Measurements from ENCODE around the gene MPL.
"Not testable (repeated sequence)": the region's sequence is repeated elsewhere in the genome, so short reads cannot be mapped to it uniquely, and the experiment has no call there.

The MPL gene

DNA sequence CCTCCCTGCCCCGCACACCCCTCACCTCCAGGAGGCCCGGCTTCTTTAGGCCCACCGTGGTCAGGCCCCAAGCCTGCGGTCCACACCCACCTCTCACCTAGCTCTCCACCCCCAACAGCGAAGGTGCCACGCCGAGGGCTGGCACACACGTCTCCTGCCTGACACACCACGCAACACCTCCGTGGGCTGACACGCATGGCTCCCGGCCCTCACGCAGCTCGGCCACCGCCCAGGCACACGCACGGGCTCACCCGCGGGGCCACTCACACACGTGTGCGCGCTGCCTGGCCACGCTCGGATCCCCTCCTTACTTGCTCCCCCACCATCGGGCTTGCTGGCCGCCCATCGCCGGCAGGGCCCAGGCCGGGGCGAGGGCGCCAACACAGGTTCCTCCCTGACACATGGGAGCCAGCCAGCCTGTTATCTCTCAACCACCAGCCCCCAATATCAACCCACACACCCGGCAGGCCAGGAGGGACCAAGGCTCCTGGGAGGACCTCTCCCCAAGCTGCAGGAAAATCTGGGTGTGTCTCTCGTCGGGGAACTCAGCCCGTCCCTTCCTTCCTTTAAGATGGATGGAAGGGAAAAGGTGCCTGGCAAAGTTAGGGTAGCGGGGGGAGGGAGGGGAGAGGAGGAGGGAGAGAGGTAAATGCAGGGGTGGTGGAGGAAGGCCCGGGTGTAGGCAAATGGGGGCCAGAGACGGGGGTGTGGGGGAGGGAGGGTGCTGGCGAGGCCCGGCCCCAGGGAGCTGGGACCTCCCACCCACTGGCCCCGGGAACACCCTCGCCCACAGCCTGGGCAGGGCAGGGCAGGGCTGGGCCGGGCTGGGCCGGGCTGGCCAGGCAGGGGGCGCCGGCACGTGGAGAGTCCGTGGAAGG is 29.6 kb downstream of the MPL start:
- in situ Hi-C loops (cut with HindIII; ENCODE audit: low pct_ligation_motif_present, low sequenced_read_pairs), result no loop called here
- H3K36me3 ChIP-seq (replicated peaks), result peaks cover 24% of the 10 kb centered on the region
- no peak for DNase-seq

DNA sequence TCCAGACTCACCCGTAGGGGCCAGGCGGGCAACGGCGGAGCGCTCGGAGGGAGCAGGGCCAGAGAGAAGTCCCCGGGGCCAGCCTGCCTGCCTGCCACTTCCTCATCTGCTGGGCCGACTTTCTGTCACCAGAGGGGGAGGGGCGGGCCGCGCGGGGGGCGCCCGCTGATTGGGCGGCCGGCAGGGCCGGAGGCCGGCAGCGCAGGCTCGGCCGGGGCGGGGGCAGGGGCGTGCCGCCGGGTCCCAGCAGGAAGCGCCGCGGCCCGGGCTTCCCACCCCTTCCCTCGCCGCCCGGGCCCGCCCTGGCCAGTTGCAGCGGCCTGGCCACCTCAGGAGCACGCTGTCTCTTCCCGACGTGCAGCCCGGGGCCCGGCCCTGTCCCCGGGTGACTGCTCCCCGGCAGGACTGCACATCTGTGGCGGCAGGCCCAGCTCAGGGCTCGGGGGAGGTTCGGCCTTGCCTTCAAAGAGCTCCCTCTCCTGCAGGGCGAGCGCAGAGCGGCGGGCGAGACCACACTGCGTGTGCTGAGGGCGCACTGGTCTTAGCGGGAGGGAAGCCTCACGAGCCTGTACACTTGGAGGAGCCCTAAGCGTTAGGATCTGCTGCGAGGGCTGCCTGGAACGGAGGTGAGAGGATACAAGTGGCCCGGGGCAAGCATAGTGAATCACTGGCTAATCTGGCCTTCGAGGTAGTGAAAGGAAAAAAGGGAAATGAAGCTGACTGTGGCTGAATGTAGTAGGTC is 30.5 kb downstream of the MPL start, which contains the start of gene ELOVL1:
Gene ELOVL1 (minus strand): TSS at position 108 of the 742 bp plus-strand sequence. CDS start 2,402 bp downstream, outside the sequence.
- H3K4me3 ChIP-seq (ENCODE audit: low read depth, low read length), result peak within 1 kb of the TSS; percentile 82
- peak within 1 kb of the TSS; percentile 76 for H3K27ac ChIP-seq
- DNase-seq, result peak; percentile 74
- no peaks in the 10 kb centered on the region for H3K27me3 ChIP-seq (replicated peaks)
- peaks cover 19% of the 10 kb centered on the region for H3K36me3 ChIP-seq (replicated peaks)
- in situ Hi-C loops (cut with HindIII; ENCODE audit: low pct_ligation_motif_present, low sequenced_read_pairs), result no loop called here
- TF ChIP-seq, protein P1, sequence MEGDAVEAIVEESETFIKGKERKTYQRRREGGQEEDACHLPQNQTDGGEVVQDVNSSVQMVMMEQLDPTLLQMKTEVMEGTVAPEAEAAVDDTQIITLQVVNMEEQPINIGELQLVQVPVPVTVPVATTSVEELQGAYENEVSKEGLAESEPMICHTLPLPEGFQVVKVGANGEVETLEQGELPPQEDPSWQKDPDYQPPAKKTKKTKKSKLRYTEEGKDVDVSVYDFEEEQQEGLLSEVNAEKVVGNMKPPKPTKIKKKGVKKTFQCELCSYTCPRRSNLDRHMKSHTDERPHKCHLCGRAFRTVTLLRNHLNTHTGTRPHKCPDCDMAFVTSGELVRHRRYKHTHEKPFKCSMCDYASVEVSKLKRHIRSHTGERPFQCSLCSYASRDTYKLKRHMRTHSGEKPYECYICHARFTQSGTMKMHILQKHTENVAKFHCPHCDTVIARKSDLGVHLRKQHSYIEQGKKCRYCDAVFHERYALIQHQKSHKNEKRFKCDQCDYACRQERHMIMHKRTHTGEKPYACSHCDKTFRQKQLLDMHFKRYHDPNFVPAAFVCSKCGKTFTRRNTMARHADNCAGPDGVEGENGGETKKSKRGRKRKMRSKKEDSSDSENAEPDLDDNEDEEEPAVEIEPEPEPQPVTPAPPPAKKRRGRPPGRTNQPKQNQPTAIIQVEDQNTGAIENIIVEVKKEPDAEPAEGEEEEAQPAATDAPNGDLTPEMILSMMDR (IDR thresholded peaks at IDR 0.05; ENCODE audit: low read depth, low read length, missing control alignments), result peak; percentile 51

More for the DNA sequence above, 29.6 kb downstream of the MPL start:
- H3K27ac ChIP-seq, result peak overlapping the region; percentile 76
- peak overlapping the region; percentile 82 for H3K4me3 ChIP-seq (ENCODE audit: low read depth, low read length)
- TF ChIP-seq, protein P1 (IDR thresholded peaks at IDR 0.05; ENCODE audit: low read depth, low read length, missing control alignments), result no peak
- no peaks in the 10 kb centered on the region for H3K27me3 ChIP-seq (replicated peaks)

DNA sequence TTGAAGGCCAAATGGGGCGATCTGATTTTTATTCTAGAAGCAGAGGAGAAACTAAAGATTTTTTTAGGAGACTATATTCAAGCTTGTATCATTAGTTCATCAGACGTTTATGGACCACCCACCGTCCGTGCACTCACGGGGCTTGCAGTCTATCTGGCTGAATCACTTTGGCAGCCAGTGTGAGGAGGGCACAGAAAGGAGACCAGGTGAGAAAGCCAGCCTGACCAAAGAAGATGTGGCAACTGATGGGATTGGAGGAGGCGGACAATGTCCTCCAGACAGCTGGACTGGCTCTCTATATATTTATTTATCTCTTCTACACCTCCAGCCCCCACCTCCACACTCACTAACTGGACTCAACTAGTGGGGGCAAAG is 31.0 kb downstream of the MPL start:
- Histone ChIP-seq H3K27me3 (replicated peaks) (no peaks in the 10 kb centered on the region), H3K36me3 (replicated peaks) (peaks cover 17% of the 10 kb centered on the region), H3K27ac (peak overlapping the region; percentile 31), H3K4me3 (ENCODE audit: low read depth, low read length) (peak overlapping the region; percentile 82)
- TF ChIP-seq, protein P1 (IDR thresholded peaks at IDR 0.05; ENCODE audit: low read depth, low read length, missing control alignments), result no peak
- no peak for DNase-seq
- in situ Hi-C loops (cut with HindIII; ENCODE audit: low pct_ligation_motif_present, low sequenced_read_pairs), result no loop called here

DNA sequence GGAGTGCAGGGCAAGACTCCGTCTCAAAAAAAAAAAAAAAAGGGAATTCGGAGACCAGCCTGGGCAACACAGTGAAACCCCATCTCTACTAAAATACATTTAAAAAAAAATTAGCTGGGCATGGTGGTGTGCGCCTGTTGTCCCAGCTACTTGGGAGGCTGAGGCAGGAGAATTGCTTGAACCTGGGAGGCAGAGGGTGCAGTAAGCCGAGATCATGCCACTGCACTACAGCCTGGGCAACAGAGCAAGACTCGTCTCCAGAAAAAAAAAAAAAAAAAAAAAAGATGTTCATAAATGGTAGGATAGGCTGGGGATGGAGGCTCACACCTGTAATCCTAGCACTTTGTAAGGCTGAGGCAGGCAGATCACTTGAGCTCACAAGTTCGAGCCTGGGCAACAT is 32.2 kb downstream of the MPL start:
- H3K4me3 ChIP-seq (ENCODE audit: low read depth, low read length); DNase-seq; H3K27ac ChIP-seq; H3K36me3 ChIP-seq (replicated peaks); in situ Hi-C loops (cut with HindIII; ENCODE audit: low pct_ligation_motif_present, low sequenced_read_pairs); H3K27me3 ChIP-seq (replicated peaks): not testable (repeated sequence)

DNA sequence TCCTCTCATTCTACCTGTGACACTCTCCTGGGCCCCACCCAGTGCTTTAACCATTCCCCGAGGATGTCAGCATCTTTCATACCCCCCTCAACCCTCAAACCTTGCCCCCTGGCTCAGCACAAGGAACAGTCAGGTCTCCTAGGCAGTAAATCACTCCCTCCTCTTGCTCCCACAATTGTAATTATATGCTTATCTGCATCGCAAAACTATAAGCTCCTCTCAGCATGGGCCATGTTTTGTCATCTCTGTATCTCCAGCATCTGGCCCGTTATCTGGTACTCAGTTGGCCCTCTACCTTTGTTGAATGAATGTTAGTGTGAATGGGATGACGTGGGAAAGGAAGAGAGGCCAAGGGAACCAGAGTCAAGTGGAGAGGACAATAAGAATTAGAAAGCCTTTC is 32.9 kb downstream of the MPL start:
- in situ Hi-C loops (cut with HindIII; ENCODE audit: low pct_ligation_motif_present, low sequenced_read_pairs), result no loop called here
- DNase-seq, result no peak
- Histone ChIP-seq H3K36me3 (replicated peaks) (no peaks in the 10 kb centered on the region), H3K4me3 (ENCODE audit: low read depth, low read length) (no peak overlapping the region), H3K27me3 (replicated peaks) (no peaks in the 10 kb centered on the region), H3K27ac (no peak overlapping the region)
- TF ChIP-seq, protein P1 (IDR thresholded peaks at IDR 0.05; ENCODE audit: low read depth, low read length, missing control alignments), result no peak

DNA sequence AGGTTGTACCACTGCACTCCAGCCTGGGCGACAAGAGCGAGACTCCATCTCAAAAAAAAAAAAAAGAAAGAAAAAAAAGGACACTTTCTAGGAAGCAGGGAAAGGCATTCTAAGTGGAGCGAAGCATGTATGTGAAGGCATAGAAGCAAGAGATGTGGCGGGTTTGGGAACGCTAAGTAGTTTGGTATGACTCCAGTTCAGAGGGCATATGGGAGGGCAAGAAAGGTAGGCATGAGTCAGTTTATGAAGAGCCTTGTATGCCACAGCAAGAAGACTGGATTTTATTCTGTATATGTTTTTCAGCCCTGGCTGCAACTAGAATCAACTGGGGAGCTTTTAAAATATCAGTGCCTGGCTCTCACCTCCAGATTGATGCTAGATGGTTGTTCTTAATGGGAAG is 34.6 kb downstream of the MPL start:
- in situ Hi-C loops (cut with HindIII; ENCODE audit: low pct_ligation_motif_present, low sequenced_read_pairs), result no loop called here
- Histone ChIP-seq H3K36me3 (replicated peaks) (no peaks in the 10 kb centered on the region), H3K27me3 (replicated peaks) (no peaks in the 10 kb centered on the region), H3K4me3 (ENCODE audit: low read depth, low read length) (no peak overlapping the region), H3K27ac (peak overlapping the region; percentile 49)
- TF ChIP-seq, protein P1 (IDR thresholded peaks at IDR 0.05; ENCODE audit: low read depth, low read length, missing control alignments), result no peak
- no peak for DNase-seq

Measured in brain microvascular endothelial cell (primary cell).